HG02852 (cell line): ENCODE results near the gene CHKB.
A peak's percentile ranks its signal among the peaks of the same experiment; 100 is the strongest.

Experiments
- ATAC-seq: cut with Tn5 transposase; IDR thresholded peaks from one replicate; pipeline ENCODE4 v1.9.1; 2021; ENCODE audit warnings: mild to moderate bottlenecking, moderate library complexity; ENCODE audit not compliant: unreplicated experiment

CHKB gene

GRCh38 chr22:50600967-50601668 lies 18.5 kb upstream of the CHKB start:
- ATAC-seq = no peak

- ATAC-seq = no peak
Measured at GRCh38 chr22:50600538-50600937, 17.9 kb upstream of the CHKB start, which contains the start of gene MAPK8IP2. TSS of gene MAPK8IP2 (plus strand) at chr22:50600793. CDS start at chr22:50600819, 26 bp downstream.

DNA sequence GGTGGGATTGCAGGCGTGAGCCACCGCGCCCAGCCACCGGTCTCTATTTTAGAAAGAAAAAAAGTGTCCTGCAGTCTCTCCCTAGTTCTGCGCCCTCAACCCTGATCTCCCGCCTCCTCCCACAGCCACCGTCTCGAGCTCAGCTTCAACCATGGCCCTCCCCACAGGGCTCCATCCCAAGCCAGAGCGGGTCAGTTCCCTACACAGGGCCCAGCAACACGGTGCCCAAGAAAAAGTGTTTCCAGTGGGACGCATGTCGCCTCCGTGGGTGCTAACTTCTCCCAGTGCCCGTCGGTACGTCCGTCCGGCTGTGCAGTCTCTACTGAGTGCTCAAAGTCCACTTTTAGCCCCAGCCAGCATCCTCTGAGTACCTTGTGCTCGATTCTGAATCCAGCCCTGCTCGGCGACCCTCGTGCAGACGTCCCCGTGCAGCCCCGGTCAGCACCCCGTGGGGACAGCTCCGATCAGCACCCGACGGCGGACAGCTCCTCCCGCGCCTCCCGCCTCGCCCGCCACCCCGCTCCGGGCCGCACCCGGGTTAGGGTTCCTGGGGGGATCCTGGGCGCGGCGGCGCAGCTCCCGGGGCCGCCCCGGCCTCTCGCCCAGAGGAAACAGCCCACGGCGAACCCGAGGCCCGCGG lies 17.3 kb upstream of the CHKB start:
- no peak for ATAC-seq

DNA sequence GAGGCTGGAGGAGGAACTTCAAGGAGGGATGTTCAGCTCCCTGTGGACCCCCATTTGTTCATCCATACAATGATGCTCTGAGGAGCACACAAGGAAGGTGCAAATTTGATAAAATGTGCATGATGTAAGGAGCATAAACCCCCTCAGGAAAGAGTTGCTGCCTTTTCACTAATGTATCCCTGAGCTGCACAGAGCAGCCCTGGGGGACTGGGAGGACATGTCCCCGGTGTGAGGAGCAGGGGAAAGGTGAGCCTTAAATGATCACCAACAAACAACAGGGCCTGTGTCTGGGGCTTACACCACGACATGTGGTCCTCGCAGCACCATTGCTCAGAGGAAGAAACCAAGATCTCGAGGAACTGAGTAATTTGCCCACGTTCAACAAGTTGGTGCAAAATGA lies 14.4 kb upstream of the CHKB start:
- ATAC-seq = no peak

DNA sequence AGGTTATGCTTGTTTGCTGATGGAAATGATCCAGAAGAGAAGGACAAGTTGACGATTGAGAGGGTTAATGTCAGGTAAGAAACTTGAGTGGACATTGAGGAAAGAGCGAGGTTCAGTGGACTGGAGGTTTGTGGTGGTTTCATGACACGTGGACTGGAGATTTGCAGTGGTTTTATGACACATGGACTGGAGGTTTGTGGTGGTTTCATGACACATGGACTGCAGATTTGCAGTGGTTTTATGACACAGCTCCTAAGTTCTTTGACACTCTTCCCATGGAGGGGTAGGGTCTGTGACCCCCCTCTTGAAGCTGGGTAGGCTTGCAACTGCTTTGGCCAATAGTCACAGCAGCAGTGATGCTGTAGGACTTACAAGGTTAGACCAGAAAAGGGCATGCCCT lies 12.5 kb upstream of the CHKB start:
- no peak for ATAC-seq

DNA sequence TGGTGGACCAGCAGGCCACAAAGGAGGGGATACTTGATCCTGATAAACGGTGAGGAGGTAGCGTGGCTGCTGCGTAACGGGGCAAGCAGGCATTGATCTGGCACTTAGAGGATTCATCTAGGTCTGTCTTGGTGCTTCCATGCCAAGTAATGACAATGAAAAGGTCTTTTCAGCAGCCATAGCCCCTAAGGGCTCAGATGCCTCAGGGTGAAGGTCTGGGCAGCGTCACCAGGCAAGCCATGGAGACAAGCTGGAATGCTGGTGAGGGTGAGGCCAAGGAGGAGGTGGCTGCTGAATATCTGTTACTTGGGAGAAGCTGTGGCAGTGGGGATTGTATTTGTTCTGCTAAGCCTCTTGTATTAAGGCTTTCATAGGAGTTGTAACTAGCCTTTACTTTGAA lies 4.8 kb upstream of the CHKB start:
- ATAC-seq = no peak

DNA sequence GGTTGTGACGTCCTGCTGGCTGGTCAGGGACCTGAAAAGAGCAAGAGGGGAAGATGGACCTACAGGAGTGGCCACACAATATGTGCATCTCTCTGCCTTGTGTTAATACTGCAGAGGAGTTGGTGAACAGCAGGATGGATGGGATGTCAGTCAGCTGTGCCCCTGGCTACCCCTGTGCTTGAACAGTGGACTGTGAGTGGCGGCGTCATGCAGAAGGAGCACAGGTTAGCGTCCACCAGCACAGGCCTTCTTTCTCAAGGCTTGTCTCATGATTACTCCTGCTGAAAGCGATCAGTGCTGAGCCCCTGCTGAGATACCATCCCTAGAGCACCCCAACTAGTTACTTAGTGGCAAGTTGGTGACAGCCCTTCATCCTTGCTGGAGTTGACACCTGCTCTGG lies 3.8 kb upstream of the CHKB start:
- ATAC-seq = no peak

DNA sequence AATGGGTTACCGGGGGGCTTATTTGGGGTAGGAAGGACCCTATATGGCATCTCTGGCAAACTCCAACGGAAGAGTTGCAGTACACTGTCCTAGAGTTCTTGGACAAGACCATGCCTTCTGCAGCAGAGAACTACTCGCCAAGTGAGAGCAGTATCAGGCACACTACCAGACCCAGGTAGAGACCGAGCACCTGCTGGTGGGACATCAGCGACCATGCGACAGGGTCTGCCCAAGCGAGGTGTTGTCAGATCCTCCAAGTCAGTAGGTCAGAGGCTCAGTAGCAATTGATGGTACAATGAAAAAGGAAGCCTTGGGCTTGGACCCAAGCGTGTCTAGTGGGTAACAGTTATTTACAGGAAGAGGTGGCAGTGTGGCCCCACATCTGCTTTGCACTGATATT lies 3.1 kb upstream of the CHKB start:
- no peak for ATAC-seq

DNA sequence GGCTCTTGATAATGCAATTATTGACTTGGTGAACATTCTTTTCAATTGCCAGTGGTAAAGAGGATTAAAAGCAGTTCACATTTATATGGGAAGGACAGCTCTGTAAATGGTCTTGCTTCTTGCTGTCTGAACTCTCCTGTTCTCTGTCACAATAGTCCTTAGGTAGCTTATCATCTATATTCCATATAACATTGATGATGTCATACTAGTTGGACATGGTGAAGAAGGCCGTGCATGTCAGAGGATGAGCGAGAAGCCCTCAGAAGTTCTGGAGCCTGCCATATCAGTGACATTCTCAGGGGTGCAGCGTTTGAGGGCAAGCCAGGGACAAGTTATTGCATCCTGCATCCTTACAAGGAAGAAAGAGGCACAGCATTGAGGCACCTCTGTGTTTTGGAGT lies 2.6 kb upstream of the CHKB start:
- ATAC-seq = no peak

- ATAC-seq = no peak
Measured at GRCh38 chr22:50584106-50585096, 1.8 kb upstream of the CHKB start.

DNA sequence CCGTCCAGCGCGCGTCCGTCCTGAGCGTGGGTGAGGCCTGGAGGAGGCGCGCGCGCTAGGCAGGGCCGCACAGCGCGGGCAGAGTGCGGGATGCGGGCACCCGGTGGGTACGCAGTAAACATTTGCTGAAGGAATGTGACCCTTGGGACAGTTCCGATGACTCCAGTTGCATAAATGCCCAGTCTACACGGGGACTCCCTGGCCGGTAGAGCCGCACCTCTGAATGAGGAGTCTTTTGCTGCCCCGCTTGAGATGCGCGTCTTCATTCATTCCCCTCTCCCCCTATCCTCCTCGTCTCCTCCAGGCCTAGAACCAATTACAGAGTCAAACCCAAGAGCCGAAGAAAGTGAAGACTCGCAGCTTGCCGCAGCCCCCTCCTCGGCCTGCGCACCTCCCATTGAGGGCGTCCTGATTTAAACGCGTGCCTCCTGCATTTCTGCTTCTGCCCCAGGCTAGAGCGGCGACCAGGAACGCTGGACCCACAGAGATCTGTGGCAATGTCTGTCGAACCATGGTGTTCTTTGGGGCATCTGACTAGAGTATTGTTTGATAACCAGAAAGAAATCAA lies 729 bp upstream of the CHKB start:
- ATAC-seq = peak; percentile 23

DNA sequence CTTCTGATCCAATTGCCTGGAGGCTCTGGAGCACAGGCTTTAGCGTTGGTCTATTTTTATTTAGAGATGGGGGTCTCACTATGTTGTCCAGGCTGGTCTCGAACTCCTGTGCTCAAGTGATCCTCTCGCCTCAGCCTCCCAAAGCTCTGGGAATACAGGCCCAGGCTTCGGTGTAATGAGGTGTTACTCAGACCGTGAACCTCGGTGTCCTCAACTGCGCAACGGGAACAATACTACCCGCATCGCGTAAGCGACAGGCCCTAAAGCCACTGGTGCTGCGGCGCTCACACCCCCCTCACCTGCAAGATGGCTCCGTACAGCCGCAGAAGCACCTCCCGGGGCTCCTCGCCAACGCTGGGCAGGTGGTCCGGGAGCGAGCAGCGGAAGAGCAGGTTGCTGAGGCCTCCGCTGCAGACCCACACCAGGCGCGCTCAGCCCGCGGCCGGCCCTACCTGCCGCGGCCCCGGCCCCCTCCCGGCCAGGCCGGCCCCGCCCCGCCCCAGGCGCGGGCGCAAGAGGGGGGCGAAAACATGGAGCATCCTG lies 628 bp downstream of the CHKB start:
- ATAC-seq = peak; percentile 13

DNA sequence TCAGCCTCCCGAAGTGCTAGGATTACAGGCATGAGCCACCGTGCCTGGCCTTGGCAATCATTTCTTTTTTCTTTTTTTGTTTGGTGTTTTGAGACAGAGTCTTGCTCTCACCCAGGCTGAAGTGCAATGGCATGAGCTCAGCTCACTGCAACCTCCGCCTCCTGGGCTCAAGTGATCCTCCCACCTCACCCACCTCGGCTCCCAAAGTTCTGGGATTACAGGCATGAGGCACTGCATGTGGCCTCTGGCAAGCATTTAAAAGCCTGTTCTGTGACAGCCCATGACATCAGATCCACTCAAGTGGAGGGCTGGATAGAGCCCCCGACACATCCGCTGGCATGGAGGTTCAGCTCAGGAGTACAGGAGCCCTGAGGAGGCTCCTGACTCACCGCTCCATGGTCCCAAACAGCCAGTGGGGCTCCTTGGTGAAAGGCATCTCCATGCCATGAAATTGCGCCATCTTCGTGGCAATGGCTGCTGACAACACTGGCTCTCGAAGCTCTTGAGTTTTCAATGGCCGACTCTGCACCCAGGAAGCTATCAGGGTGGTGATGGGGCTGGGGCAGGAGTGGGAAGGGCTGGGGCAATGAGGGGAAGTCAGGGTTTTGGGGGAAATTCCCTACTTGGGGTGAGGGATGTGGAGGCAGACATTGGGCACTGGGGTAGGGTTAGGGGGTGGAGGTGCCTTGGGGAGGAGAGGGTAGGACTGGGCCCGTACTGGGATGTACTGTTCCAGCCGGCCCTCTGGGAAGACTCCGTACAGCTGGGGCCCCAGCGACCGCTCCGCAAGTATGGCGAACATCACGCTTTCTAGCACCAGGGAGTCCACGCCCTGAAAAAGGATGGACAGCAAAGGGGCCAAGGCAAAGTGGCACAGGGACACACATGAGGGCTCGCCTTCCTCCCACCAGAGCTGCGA lies 1.4 kb downstream of the CHKB start:
- no peak for ATAC-seq

GRCh38 chr22:50579752-50580151 lies 2.9 kb downstream of the CHKB start:
- no peak for ATAC-seq

DNA sequence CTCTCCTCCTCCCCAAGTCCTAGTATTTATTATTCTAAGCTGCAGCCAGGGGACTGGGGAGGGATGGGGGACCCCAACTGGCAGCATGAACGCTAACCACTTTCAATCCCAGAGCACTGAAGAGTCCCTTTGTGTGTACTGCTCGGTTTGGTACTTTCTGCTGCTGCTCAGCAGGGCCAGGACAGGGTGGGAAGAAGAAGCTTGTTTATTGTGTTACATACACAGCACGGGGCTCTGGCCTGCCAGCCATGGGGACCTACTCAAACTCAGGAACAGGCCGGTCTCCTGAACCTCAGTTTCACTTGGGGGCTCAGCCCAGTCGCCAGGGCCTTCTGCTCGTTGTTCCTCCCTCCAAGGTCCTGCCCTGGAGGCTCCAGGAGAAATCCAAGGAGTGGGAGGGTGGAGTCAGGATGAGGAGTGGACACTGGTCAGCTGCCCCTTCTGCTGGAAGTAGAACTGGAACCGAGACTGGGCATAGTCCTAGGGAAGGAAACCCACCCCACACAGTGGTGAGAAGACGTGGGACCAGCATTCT lies 3.8 kb downstream of the CHKB start:
- ATAC-seq = no peak

GRCh38 chr22:50577987-50578775 lies 4.5 kb downstream of the CHKB start, which contains the start of gene CPT1B:
TSS of gene CPT1B (minus strand) at chr22:50578427. CDS start at chr22:50577915, 512 bp downstream.
- no peak for ATAC-seq

GRCh38 chr22:50577697-50577986 lies 5.0 kb downstream of the CHKB start:
- no peak for ATAC-seq

- no peak for ATAC-seq
Measured at GRCh38 chr22:50576806-50577696, 5.6 kb downstream of the CHKB start.
